ENCODE data around the gene MBLAC2.

Gene MBLAC2

GRCh38 chr5:90504743-90505142, 30.2 kb upstream of the MBLAC2 start:
- no peak for DNase-seq (ENCODE audit: low read depth)
- H3K4me3 ChIP-seq (ENCODE audit: low read depth, low read length) = no peak overlapping the region
- TF ChIP-seq CTCF (IDR thresholded peaks at IDR 0.05; ENCODE audit: control insufficient read depth, extremely low read depth, insufficient read depth) = no peak

- TF ChIP-seq CTCF (IDR thresholded peaks at IDR 0.05; ENCODE audit: control insufficient read depth, extremely low read depth, insufficient read depth) = no peak
- no peak overlapping the region for H3K4me3 ChIP-seq (ENCODE audit: low read depth, low read length)
- DNase-seq (ENCODE audit: low read depth) = no peak
These were observed 29.0 kb upstream of the MBLAC2 start for GRCh38 chr5:90503596-90503995.

GRCh38 chr5:90495146-90495545, 20.6 kb upstream of the MBLAC2 start:
- no peak overlapping the region for H3K4me3 ChIP-seq (ENCODE audit: low read depth, low read length)
- DNase-seq (ENCODE audit: low read depth) = no peak
- TF ChIP-seq CTCF (IDR thresholded peaks at IDR 0.05; ENCODE audit: control insufficient read depth, extremely low read depth, insufficient read depth) = no peak

GRCh38 chr5:90494043-90494442, 19.5 kb upstream of the MBLAC2 start:
- DNase-seq (ENCODE audit: low read depth) = no peak
- no peak overlapping the region for H3K4me3 ChIP-seq (ENCODE audit: low read depth, low read length)
- TF ChIP-seq CTCF (IDR thresholded peaks at IDR 0.05; ENCODE audit: control insufficient read depth, extremely low read depth, insufficient read depth) = no peak

GRCh38 chr5:90488791-90489190, 14.2 kb upstream of the MBLAC2 start:
- peak; percentile 11 for DNase-seq (ENCODE audit: low read depth)
- TF ChIP-seq CTCF (IDR thresholded peaks at IDR 0.05; ENCODE audit: control insufficient read depth, extremely low read depth, insufficient read depth) = no peak
- H3K4me3 ChIP-seq (ENCODE audit: low read depth, low read length) = no peak overlapping the region

DNA sequence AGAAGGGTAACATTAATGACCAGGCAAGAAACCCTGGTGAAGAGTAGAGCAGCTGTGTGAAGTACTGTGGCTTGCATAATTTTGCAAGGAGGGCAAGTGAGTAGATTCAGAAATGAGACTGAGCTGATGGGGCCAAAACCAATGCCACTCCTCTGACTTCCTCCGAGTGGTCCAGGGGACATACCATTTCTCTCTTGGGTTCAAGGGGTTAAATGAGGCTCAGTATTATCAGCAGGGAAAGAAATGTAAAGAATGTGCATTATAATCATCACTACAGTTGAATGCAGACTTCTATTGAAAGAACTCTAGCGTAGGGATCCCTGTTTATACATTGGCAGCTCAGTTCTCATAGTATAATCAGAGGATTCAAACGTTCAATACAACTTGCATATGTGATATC, 10.0 kb upstream of the MBLAC2 start:
- no peak for DNase-seq (ENCODE audit: low read depth)
- TF ChIP-seq CTCF (IDR thresholded peaks at IDR 0.05; ENCODE audit: control insufficient read depth, extremely low read depth, insufficient read depth) = no peak
- H3K4me3 ChIP-seq (ENCODE audit: low read depth, low read length) = no peak overlapping the region

- H3K4me3 ChIP-seq (ENCODE audit: low read depth, low read length) = no peak overlapping the region
- DNase-seq (ENCODE audit: low read depth) = no peak
- no peak for TF ChIP-seq CTCF (IDR thresholded peaks at IDR 0.05; ENCODE audit: control insufficient read depth, extremely low read depth, insufficient read depth)
These were observed 8.6 kb upstream of the MBLAC2 start for GRCh38 chr5:90483206-90483605.
